NCI-H748 (cell line): Measurements from ENCODE around the gene PDRG1.
A peak's percentile ranks its signal among the peaks of the same experiment; 100 is the strongest.

ENCODE experiments used
- DNase-seq: peaks from one replicate; lab custom pipeline; 2025; ENCODE audit not compliant: unreplicated experiment; lab: John Stamatoyannopoulos, UW

PDRG1 gene

DNA sequence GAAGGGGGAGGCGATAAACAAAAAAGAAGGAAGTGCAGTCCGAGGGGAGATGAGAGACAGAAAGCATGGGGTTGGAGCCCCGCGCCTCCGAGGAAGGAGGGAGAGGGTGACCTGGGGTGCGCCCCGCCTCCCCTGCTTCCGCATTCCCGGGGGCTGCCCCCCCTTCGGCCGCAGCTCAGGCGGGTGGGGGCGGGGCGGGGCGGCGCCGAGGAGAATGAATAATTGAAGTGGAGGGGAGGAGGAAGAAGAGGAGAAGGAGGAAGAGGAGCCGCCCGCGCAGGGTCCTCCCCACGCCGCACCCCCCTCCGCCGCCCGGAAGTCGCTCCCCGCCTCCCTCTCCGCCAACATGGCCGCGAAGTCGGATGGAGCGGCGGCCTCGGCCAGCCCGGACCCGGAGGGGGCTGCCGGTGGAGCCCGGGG lies 16.0 kb upstream of the PDRG1 start, which contains the start of gene XKR7:
TSS of gene XKR7 (plus strand) at position 322 of the 420 bp plus-strand sequence. CDS start at position 347, 25 bp downstream.
- DNase-seq, result peak; percentile 72

DNA sequence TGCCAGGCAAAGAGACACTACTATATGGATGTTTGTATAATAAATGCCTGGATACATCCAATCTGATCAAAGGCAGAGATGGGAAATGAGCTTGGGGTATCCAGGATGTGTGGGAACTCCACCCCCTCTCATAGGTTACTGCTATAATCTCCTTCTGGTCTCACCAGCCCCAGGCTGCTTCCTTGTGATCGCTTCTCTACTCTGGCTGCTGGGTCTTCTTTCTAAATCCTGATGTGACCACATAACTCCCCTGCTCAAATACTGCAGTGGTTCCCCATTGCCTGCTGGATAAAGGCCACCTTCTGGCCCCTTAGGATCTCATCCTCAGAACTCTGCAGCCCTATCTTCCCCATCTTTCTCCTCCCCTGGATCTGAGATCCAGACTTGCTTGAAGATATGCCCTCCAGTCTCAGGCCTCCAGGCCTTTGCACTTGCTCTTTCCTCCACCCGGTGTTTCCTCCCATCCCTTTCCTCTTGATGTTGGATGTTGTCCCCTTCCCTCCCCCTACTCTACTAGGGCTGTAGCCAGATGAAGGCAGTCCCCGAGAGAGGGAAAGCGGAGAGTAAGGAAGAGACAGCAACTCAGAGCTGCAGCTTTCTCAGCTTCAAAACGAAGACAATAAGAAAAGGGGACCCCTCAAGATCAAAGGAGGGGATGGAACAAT lies 15.3 kb upstream of the PDRG1 start:
- peak; percentile 35 for DNase-seq

DNA sequence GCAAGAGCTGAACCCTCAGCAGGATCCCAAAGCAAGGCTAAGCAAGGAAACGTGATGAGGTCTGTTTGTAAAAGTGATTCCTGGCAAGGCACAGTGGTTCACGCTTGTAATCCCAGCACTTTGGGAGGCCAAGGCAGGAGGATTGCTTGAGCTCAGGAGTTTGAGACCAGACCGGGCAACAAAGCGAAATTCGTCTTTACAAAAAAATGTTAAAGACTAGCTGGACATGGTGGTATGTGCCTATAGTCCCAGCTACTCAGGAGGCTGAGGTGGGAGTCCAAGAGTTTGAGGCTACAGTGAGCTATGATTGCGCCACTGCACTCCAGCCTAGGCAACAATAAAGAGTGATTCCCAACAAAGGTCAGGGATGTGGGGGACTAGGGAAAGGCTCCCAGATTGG lies 12.0 kb upstream of the PDRG1 start:
- no peak for DNase-seq

DNA sequence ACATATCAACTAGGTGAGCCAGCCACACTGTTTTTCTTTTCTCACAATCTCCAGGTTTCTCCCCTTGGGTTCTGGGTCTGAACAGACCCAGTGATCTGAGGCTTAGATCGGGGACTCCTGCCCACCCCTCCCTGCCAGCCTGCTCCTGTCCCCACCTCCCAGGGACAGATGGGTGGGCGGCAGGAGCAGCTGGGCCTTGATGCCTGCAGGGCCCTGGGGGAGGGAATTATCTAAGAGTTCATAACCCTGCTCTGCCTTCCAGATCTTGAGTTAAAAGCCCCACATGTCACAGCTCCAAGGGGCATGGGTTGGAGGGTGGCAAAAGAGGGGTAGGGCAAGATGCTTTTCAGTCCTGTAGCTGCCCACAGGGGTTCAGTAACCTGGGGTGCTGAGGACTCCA lies 10.9 kb upstream of the PDRG1 start:
- DNase-seq, result no peak

DNA sequence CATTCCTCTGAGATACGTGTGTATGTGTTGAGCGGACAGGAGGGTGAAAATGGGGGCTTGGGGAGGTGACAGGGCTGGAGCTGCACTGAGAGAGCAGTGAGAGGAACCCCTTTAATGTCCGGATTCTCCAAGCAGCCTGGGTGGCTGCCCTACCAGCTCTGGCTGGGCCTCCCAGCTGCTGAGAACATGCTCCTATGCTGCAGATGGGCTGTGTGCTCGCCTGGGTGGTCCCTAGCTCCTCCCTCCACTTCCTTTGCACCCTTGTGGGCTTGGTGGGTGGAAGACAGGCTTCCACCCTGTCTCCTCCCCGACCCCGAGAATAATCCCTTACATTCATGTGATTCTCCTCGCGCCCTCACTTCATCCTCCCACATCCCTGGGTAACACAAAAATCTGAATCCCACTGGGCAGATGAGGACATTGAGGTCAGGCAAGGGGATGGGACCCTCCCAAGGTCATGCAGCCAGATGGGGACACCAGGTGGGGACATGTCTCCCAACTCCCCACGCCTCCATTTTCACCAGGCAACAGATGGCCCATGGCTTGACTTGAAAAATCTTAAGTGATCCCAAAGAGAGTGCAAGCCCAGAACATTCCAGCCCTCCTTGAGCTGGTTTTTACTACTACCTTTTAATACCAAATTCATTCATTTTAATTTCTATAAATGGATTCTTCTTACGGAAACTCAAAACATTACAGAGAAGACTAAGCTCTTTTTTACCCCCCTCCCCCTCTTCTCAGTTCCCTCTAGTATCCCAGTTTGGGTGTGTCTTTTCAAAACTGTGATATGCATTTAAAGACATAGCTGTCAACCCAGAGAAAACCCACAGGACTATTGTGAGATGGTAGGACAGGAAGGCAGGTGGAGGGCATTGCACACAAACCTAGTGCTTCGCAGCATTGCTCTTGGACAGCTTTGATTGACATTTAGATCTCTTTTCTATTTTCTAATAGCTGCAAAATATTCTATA lies 5.0 kb upstream of the PDRG1 start:
- DNase-seq, result no peak

DNA sequence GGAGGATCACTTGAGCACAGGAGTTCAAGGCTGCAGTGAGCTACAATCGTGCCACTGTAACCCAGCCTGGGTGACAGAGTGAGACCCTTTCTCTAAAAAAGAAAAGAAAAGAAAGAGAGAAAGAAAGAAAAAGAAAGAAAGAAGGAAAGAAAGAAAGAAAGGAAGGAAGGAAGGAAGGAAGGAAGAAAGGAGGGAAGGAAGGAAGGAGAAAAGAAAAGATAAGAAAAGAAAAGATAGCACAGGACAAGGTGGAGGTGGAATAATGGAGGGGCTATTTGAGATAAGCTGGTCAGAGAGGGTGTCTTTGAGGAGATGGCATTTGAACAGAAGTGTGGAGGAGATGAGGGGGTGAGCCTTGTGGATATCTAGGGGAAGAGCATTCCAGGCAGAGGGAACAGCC lies 2.7 kb upstream of the PDRG1 start:
- no peak for DNase-seq

DNA sequence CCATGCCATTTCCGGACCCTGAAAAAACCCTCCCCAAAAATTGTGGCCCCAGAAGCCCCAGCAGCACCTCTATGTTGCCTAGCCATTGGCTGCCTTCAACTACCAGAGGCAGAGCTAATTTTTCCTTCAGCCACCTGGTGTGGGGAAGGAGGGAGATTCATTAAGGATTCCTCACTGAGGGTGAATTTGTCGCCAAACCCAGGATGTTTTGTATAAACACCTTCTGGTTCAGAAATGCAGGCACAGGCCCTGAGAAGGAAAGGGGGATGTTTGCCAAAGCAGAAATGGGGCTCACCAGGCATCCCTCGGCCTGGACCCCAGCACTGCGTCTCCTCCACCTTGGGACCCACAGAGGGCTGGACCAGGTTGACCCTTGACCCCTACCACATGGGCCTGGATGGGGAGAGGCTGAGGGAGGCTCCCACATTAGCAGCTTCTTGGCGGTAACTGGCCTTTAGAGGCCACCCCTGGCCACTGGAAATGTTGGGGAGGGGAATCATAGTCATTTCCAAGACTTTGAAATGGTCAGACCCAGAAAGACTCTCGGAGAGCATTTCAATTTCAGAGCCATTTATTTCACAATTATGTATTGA lies 1.8 kb upstream of the PDRG1 start:
- no peak for DNase-seq

DNA sequence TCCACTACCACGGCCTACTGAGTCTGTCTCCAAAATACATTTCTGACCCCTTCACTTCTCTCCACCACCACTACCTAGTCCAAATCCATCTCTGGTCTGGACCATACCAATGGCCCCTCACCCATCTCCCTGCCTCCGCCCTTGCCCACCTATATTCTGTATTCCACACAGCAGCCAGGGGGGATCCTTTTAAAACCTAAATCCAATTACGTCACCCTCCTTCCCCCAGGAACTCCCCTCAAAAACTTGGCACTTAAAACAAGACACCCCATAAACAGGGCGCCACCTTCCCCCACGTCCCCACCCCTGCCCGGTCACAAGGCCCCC lies 680 bp downstream of the PDRG1 start:
- DNase-seq, result no peak

DNA sequence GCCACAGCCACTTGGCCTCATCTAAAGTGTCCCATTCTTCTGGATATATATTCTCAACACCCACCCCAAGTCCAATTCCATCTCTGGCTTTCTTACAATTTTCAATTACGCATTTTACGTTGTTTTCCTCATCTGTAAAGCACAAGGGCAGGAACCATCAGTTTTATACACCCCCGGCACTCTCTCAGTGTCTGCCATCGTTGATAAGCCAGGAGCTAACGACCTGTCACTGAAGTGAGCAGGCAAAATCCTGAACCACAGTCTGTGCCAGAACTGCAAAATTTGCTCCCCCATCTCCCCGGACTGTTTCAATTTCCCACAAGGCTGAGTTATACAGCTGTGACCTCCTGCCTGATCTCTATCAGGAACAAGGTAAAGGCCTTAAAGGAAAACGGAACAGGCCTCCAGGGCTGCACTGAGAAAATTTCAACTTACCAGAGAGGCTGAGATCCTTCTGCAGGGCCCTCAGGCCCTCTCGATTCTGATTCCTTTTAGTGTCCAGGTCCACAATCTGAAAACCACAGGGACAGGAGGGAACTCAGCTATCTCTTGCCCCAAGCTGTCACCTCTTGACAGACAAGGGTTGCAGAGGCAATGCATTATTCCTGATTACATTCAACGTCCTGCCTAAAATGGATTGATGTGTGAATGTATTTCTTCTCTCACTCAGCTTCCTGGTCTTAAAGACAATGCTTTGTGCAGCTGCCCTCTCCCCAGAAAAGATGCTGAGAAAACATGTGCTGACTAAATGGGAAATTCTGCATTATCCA lies 1.8 kb downstream of the PDRG1 start:
- no peak for DNase-seq

DNA sequence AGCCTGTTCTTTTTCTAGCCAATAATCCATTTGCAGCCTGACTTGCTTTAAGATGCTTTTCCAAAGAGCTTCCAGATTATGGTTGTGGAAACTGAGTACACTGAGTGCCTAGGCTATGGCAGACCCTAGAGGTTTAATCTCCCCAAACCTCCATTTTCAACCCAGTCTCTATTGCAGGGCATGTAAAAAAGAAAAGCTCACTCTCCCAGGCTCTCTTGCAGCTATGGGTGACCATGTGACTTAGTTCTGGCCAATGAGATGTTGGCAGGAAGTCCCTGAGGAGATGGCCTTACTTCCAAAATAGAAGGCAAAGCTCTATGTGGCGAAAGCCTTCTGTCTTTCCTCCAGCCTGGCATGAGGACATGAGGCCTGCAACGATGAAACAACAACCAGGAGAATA lies 3.8 kb downstream of the PDRG1 start:
- DNase-seq, result no peak

DNA sequence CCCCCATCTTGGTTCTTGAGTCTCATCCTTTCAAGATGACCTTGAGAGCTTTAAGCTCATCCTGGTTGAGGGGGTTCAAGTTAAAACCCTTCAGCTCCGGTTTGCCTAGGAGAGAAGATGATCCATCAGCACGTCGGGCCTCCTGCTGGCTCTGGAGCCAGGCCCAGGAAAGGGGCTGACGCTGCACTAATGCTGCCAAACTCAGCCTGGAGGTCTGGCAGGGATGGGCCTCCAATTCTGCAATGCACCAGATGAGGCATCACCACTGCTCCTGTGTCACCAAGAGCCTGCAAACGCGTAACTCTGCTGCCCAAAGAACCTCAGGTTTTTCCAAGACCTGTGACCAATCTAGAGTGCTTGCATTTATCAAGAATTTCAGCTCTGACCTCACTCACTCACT lies 6.1 kb downstream of the PDRG1 start:
- DNase-seq, result no peak

DNA sequence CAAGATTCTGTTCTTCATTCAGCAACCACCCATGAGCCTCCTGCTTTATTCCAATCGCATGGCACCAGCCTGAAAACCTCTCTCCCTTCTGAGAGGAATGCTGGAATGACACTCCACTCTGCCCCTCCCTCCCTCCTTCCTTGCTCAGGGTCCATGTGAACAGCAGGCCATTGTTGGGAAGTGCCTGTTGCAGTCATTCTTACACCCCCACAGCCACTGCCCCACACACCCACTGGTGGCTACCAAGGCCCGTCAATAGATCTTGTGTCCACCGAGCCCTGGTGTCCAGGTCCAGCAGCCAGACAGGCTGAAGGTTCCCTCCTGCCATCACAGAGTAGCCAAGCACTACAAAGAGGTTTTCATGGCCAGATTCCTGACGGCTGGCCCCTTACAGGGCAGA lies 6.5 kb downstream of the PDRG1 start:
- no peak for DNase-seq

DNA sequence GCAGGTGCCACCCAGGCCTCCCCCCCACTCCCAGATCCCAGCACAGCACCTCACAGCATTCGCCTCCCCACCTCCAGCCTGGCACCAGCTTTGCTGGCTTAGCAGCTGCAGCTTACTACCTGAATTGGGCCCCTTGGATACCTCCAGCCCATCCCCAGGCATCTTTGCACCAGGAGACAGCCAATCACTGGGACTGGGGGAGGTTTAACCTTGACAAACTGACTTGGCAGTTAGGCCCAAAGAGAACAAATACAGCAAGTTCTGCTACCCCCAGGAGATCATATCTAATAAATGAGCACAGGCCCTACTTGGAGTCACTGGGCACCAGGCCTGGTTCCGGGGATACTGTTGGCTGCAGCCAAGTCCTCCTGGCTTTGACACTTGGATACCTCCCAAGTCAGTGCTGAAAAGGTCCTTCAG lies 8.8 kb downstream of the PDRG1 start:
- no peak for DNase-seq

DNA sequence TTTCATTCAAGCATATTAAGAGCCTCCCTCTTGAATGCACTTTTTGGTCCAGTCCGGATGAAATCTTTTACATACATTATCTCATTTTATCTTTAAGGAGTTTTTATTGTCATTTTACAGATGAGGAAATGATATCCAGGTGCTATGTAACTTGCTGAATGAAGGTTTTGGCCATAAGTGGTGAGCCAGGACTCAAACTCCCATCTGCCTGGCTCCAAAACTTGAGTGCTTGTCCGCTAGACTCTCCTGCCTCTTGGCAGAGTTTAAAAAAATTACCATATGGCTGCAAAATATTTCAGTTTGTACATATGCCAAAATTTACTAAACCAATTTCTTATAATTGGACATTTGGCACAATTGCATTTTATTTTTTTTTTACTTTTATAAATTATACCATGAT lies 12.2 kb downstream of the PDRG1 start:
- no peak for DNase-seq

DNA sequence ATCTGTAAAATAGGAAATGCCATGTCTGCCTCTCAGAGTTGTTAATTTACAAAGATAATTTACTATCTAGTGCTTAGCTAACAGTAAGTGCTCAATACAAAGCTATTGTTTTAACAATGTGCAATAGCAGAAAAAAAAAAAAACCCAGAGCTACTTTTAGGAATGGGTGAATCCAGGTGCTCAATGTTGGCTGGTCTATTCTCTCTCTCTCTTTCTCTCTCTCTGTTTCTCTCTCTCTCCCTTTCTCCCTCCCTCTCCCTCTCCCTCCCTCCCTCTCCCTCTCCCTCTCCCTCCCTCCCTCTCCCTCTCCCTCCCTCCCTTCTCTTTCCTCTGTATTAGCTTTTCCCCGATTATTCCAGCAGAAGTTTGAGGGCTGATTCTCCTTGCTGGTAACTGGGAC lies 14.0 kb downstream of the PDRG1 start:
- DNase-seq, result no peak

DNA sequence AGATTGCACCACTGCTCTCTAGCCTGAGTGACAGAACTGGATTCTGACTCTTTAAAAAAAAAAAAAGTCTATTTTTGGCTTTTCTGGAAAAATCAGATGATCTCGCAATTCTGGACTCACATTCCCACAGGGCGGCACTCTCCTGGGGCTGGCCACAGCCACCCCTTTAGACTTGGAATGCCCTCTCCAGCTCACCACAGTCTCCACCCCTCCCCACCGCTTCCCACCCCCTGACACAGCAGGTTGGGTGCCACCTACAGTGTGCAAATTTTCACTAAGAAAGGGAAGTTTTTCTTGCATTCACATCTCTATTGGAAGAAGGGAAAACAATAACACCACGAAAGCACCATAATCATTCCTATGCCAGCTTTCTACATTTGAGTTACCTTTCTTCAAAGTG lies 15.4 kb downstream of the PDRG1 start:
- DNase-seq, result no peak

DNA sequence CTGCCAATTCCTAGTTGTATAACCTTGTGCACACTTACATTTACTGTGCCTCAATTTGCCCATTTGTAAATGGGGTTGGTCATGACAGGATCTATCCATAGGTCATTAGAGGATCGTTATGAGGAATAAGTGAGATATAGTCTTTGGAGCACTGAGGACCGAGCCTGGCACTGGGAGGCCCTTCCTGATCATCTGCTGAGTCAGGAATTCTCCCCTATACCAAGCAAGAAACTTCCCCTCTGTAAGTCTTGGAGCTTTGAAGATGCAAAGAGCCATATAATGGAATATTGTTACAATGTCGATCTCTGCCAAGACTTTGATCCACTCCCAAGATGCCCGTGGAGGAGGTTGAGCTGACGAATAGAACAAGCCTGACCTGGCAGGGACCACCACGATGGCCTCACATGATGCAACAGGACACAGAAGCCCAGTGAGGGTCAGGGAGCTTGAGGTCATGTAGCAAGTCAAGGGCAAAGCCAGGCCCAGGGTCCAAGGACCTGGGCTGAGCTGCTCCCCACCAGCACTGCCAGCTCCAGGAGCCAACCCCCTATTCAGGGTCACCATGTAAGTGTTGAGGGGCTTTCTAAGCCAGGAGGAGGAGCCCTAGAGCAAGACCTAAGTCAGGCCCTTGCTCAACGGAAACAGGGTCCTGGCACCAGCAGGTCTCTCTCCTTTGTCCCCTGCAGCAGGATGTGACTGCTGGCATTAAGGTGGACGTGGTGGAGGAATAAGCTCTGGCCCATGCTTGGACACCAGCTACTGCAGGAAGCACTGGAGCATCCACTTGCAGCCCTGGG lies 16.7 kb downstream of the PDRG1 start:
- DNase-seq, result no peak

DNA sequence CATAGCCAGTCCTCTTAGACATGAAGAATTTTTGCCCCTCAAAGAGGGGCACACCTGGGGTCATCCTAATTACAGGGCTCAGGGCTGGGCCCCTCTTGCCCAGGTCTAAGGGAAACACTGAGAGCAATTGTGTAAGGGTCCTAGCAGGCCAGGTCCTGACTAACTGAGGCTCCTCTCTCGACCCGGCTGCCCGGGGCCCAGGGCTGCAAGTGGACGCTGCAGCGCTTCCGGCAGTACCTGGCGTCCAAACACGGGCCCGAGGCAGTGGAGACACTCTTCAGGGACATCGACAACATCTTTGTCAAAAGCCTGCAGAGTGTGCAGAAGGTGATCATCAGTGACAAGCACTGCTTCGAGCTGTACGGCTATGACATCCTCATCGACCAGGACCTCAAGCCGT lies 17.4 kb downstream of the PDRG1 start:
- DNase-seq, result no peak

DNA sequence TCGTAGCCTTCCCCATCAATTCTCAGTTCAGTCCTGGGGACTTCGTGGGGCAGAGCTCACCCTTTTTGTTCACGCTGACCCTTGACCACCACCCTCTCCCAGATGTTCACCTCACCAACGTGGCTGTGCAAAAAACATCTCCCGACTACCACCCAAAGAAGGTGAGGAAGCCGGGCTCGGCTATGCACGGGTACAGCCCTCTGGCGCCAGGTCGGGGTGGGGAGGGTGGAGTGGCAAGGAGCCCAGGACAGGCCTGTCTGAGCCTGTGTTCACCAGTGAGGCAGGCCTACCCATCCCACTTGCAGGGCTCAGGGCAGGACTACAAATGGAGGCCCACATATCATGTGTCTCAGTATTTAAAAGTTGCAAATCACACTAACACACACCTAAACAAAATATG lies 18.1 kb downstream of the PDRG1 start:
- DNase-seq, result no peak

DNA sequence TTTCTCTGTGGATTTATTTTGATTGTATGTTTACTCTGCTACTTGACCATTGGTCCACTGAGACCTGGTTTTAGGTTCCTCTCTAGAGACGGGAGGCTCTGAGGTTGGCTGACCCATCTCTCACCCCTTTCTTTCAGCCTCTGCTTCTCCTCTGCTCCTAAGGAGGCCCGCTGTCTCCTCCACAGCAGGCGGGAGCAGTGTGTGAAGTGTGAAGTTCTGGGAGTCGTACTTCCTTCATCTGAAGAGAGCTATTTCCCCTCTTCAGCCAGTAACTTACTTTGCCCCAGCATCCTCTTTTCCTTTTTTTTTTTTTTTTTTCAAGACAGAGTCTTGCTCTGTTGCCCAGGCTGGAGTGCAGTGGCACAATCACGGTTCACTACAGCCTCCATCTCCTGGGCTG lies 21.1 kb downstream of the PDRG1 start:
- no peak for DNase-seq

DNA sequence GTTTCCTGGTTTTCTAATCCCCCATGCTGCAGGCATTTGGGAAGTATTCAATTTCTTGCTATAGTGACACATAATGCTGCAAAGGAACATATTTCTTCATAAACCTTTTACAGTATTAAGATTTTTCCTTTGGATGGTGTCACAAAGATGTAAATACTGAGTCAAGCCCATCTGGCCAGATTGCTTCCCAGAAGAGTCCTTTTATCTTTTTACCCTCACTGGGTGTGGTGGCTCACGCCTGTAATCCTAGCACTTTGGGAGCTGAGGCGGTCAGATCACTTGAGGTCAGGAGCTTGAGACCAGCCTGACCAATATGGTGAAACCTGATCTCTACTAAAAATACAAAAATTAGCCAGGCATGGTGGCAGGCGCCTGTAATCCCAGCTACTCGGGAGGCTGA lies 22.2 kb downstream of the PDRG1 start:
- peak; percentile 43 for DNase-seq
